Endodermal cell (in vitro differentiated cells): ENCODE measurements around the gene UGT1A4. TPM values are rescaled to one million over a fixed set of nuclear protein-coding genes. Genes with fewer than 3 reads are reported as not detected.

Source experiments
- DNase-seq: peaks from one replicate; pipeline ENCODE4 v3.0.0-alpha.2; 2017
- H3K27ac ChIP-seq: 2 replicates; pipeline ENCODE4 v1.5.1; 2013; ENCODE audit warnings: mild to moderate bottlenecking, low read depth, low read length, moderate library complexity
- H3K27me3 ChIP-seq: 2 replicates; pipeline ENCODE4 v1.6.1; 2013; ENCODE audit warnings: mild to moderate bottlenecking, low read length, moderate library complexity; ENCODE audit not compliant: insufficient read depth, control insufficient read depth, poor library complexity, severe bottlenecking
- H3K36me3 ChIP-seq: 2 replicates; pipeline ENCODE4 v1.7.0; 2013; ENCODE audit warnings: mild to moderate bottlenecking, low read length, moderate library complexity; ENCODE audit not compliant: control insufficient read depth, insufficient read depth
- H3K4me1 ChIP-seq: one replicate; pipeline ENCODE4 v1.7.0; 2013; ENCODE audit warnings: low read length; ENCODE audit not compliant: control insufficient read depth, insufficient read depth
- H3K4me3 ChIP-seq: 2 replicates; pipeline ENCODE4 v1.5.1; 2013; ENCODE audit warnings: mild to moderate bottlenecking, low read length, moderate library complexity
- H3K9ac ChIP-seq: 2 replicates; pipeline ENCODE4 v1.6.1; 2013; ENCODE audit warnings: mild to moderate bottlenecking, low read length, moderate library complexity; ENCODE audit not compliant: poor library complexity, severe bottlenecking; ENCODE audit errors: extremely low read depth
- H3K9me3 ChIP-seq: 2 replicates; pipeline ENCODE4 v1.6.1; 2013; ENCODE audit warnings: mild to moderate bottlenecking, low read length, moderate library complexity; ENCODE audit not compliant: control insufficient read depth
- H3K27ac Mint-ChIP-seq: 2 replicates; pipeline ENCODE4 v1.8.0; 2020; ENCODE audit warnings: mixed read lengths
- H3K27me3 Mint-ChIP-seq: 2 replicates; pipeline ENCODE4 v1.8.0; 2021; ENCODE audit warnings: mild to moderate bottlenecking, mixed read lengths; ENCODE audit not compliant: insufficient read depth
- H3K36me3 Mint-ChIP-seq: 2 replicates; pipeline ENCODE4 v1.8.0; 2020; ENCODE audit warnings: low read depth, mixed read lengths
- H3K4me1 Mint-ChIP-seq: 2 replicates; pipeline ENCODE4 v1.8.0; 2020; ENCODE audit warnings: mixed read lengths
- H3K4me3 Mint-ChIP-seq: 2 replicates; pipeline ENCODE4 v1.8.0; 2020; ENCODE audit warnings: mild to moderate bottlenecking, moderate library complexity, mixed read lengths
- H3K9me3 Mint-ChIP-seq: 2 replicates; pipeline ENCODE4 v1.8.0; 2020; ENCODE audit warnings: mild to moderate bottlenecking, mixed read lengths
- CTCF ChIP-seq: fragments of 200-600 bp; sonication (generic); conservative IDR thresholded peaks from 2 replicates; pipeline ENCODE4 v1.5.0; 2021; ENCODE audit warnings: antibody characterized with exemption, mild to moderate bottlenecking
- WGBS, 2 experiments: methylation state at CpG; one replicate each; pipeline versions ENCODE4 v1.1.5 to v1.1.7; 2013; ENCODE audit warnings: missing lambda C conversion rate in 2 of 2, mixed read lengths in 1 of 2; ENCODE audit not compliant: insufficient coverage in 1 of 2, insufficient read length in 1 of 2; 5-methylcytosine and 5-hydroxymethylcytosine counted together
- total RNA-seq, 2 donors: library from RNA; stranded (reverse); fragmentation: NEBNext Ultra II Directional in 1 of 2; extraction: Animal tissue kit (Norgen Biotek cat#: 25700) in 1 of 2; gene quantifications; 2 replicates in 1 of 2; 3 replicates in 1 of 2; pipeline ENCODE4 v1.2.1, GENCODE V29; 2021

Gene UGT1A4
- total RNA-seq, 2 donors from 2014 or later = not detected

- Mint-ChIP-seq H3K27ac (no peak overlapping the region), H3K27me3 (peaks cover 14% of the 10 kb centered on the region), H3K4me3 (no peak overlapping the region), H3K9me3 (peaks cover 5% of the 10 kb centered on the region), H3K4me1 (no peaks in the 10 kb centered on the region), H3K36me3 (no peaks in the 10 kb centered on the region)
- Histone ChIP-seq H3K9ac (no peak overlapping the region), H3K27me3 (no peaks in the 10 kb centered on the region), H3K36me3 (no peaks in the 10 kb centered on the region), H3K4me3 (no peak overlapping the region), H3K4me1 (no peaks in the 10 kb centered on the region), H3K9me3 (no peaks in the 10 kb centered on the region), H3K27ac (no peak overlapping the region)
- no peak for TF ChIP-seq CTCF
- peak; percentile 44 for DNase-seq
- 85 to 89% methylated on average over 3 to 9 of the region's 9 CpGs for WGBS, 2 experiments
Observed at GRCh38 chr2:233801357-233802131, 83.0 kb downstream of the UGT1A4 start.

- H3K27me3 Mint-ChIP-seq = peaks cover 14% of the 10 kb centered on the region
- Histone ChIP-seq H3K9me3 (no peaks in the 10 kb centered on the region), H3K27ac (no peak overlapping the region), H3K9ac (no peak overlapping the region), H3K4me1 (no peaks in the 10 kb centered on the region), H3K36me3 (no peaks in the 10 kb centered on the region), H3K27me3 (no peaks in the 10 kb centered on the region), H3K4me3 (no peak overlapping the region)
- H3K4me3 Mint-ChIP-seq = no peak overlapping the region
- WGBS, 2 experiments = 80 to 83% methylated on average over 1 to 3 of the region's 3 CpGs
- no peaks in the 10 kb centered on the region for H3K4me1 Mint-ChIP-seq
- H3K36me3 Mint-ChIP-seq = no peaks in the 10 kb centered on the region
- H3K9me3 Mint-ChIP-seq = peaks cover 5% of the 10 kb centered on the region
- H3K27ac Mint-ChIP-seq = no peak overlapping the region
- DNase-seq = peak; percentile 23
- TF ChIP-seq CTCF = no peak
Observed at GRCh38 chr2:233802132-233802815, 83.7 kb downstream of the UGT1A4 start.

- H3K9me3 Mint-ChIP-seq = peaks cover 5% of the 10 kb centered on the region
- no peak overlapping the region for H3K27ac Mint-ChIP-seq
- H3K4me1 Mint-ChIP-seq = no peaks in the 10 kb centered on the region
- Histone ChIP-seq H3K27me3 (no peaks in the 10 kb centered on the region), H3K9ac (no peak overlapping the region), H3K4me3 (no peak overlapping the region), H3K4me1 (no peaks in the 10 kb centered on the region), H3K36me3 (no peaks in the 10 kb centered on the region), H3K27ac (no peak overlapping the region), H3K9me3 (no peaks in the 10 kb centered on the region)
- TF ChIP-seq CTCF = no peak
- WGBS, 2 experiments = 85 to 100% methylated on average over 1 to 2 of the region's 2 CpGs
- no peaks in the 10 kb centered on the region for H3K36me3 Mint-ChIP-seq
- peaks cover 12% of the 10 kb centered on the region for H3K27me3 Mint-ChIP-seq
- DNase-seq = no peak
- H3K4me3 Mint-ChIP-seq = no peak overlapping the region
Observed at GRCh38 chr2:233803292-233803911, 84.9 kb downstream of the UGT1A4 start.
